CD4-positive, alpha-beta T cell (primary cell): Measurements from ENCODE around the gene MCTP1. TPM values are rescaled to one million over a fixed set of nuclear protein-coding genes. Genes with fewer than 3 reads are reported as not detected.

Experiments used
- ATAC-seq: fragments of 200-7000 bp; cut with Tn5 transposase; one replicate; pipeline ENCODE4 v1.10.0; 2022; ENCODE audit warnings: mild to moderate bottlenecking; ENCODE audit not compliant: poor library complexity
- CTCF ChIA-PET: fragments of 350-600 bp; sonication (Branson Sonifier 250); formaldehyde crosslinking; loops from one replicate; lab custom pipeline; 2021; ENCODE audit warnings: antibody characterized with exemption, inconsistent platforms; lab: Charles Lee
- POLR2A ChIA-PET: fragments of 350-600 bp; sonication (Branson Sonifier 250); formaldehyde crosslinking; loops from one replicate; lab custom pipeline; 2021; ENCODE audit warnings: antibody characterized with exemption, inconsistent platforms; lab: Charles Lee
- DNase-seq, 14 experiments: peaks; one replicate each; pipeline ENCODE4 v3.0.0-alpha.2; 2013 to 2020; ENCODE audit warnings: mixed read lengths in 2 of 14
- H3K27ac ChIP-seq, 2 donors: one replicate each; pipeline versions ENCODE4 v1.5.1 to v1.7.0; 2013; ENCODE audit warnings: low read length in 2 of 2, low read depth in 1 of 2, mild to moderate bottlenecking in 1 of 2
- H3K27me3 ChIP-seq, 2 experiments: 1 replicate in 1 of 2; 2 replicates in 1 of 2; pipeline versions ENCODE4 v1.6.1 to v1.7.0; 2013; ENCODE audit warnings: low read length in 2 of 2, control low read depth in 1 of 2, mild to moderate bottlenecking in 1 of 2, moderate library complexity in 1 of 2; ENCODE audit not compliant: insufficient read depth in 2 of 2, control insufficient read depth in 1 of 2
- H3K36me3 ChIP-seq: one replicate; pipeline ENCODE4 v1.6.1; 2013; ENCODE audit warnings: low read length, control low read depth; ENCODE audit not compliant: insufficient read depth
- H3K4me1 ChIP-seq: one replicate; pipeline ENCODE4 v1.6.1; 2013; ENCODE audit warnings: low read length, control low read depth; ENCODE audit not compliant: insufficient read depth
- H3K4me3 ChIP-seq: one replicate; pipeline ENCODE4 v1.5.1; 2013; ENCODE audit warnings: mild to moderate bottlenecking, low read length, moderate library complexity
- H3K9me3 ChIP-seq, 2 experiments: 1 replicate in 1 of 2; 2 replicates in 1 of 2; pipeline versions ENCODE4 v1.6.1 to v1.7.0; 2013; ENCODE audit warnings: low read length in 2 of 2, mild to moderate bottlenecking in 2 of 2, control low read depth in 1 of 2, moderate library complexity in 1 of 2; ENCODE audit not compliant: control insufficient read depth in 1 of 2, insufficient read depth in 1 of 2
- H3K27ac Mint-ChIP-seq: one replicate; pipeline ENCODE4 v1.8.0; 2020; ENCODE audit warnings: mixed read lengths
- H3K27me3 Mint-ChIP-seq: one replicate; pipeline ENCODE4 v1.8.0; 2021; ENCODE audit warnings: mixed read lengths
- H3K36me3 Mint-ChIP-seq: one replicate; pipeline ENCODE4 v1.8.0; 2021; ENCODE audit warnings: low read depth, mixed read lengths
- H3K4me1 Mint-ChIP-seq: one replicate; pipeline ENCODE4 v1.8.0; 2021; ENCODE audit warnings: low read depth, mixed read lengths
- H3K4me3 Mint-ChIP-seq: one replicate; pipeline ENCODE4 v1.8.0; 2020; ENCODE audit warnings: mild to moderate bottlenecking, mixed read lengths
- H3K9me3 Mint-ChIP-seq: one replicate; pipeline ENCODE4 v1.8.0; 2020; ENCODE audit warnings: mixed read lengths
- CTCF ChIP-seq: fragments of 200-600 bp; IDR thresholded peaks from one replicate; pipeline ENCODE4 v1.8.0; 2022; ENCODE audit warnings: antibody characterized with exemption, mild to moderate bottlenecking
- intact Hi-C, 2 experiments: fragments of 100-400 bp; cut with DNase I in 1 of 2; cut with micrococcal nuclease in 1 of 2; formaldehyde crosslinking; loops; one replicate each; pipeline versions ENCODE4 v1.15.1 to v1.9.0; 2023 to 2025; cut with DNase I, micrococcal nuclease
- total RNA-seq, 174 experiments: library from RNA in 2 of 174; stranded (reverse) in 2 of 174; gene quantifications; one replicate each; pipeline ENCODE4 v1.2.3 and lab custom pipeline; 2021 to 2026

MCTP1 gene
- total RNA-seq, 2 experiments from 2014 or later, result 2.1 to 2.7 TPM

GRCh38 chr5:95032801-95033200 is 252.1 kb downstream of the MCTP1 start:
- TF ChIP-seq CTCF, result no peak
- H3K4me3 ChIP-seq, result no peak overlapping the region
- Mint-ChIP-seq H3K4me1 (peaks cover 4% of the 10 kb centered on the region), H3K4me3 (no peak overlapping the region), H3K36me3 (no peaks in the 10 kb centered on the region), H3K9me3 (peaks cover 5% of the 10 kb centered on the region), H3K27me3 (no peaks in the 10 kb centered on the region), H3K27ac (no peak overlapping the region)
- ATAC-seq (no peak), DNase-seq (no peak)
- POLR2A ChIA-PET, result no interaction called here
- no peaks in the 10 kb centered on the region for H3K27me3 ChIP-seq
- H3K36me3 ChIP-seq, result no peaks in the 10 kb centered on the region
- intact Hi-C loops, result no loop called here
- no peak overlapping the region for H3K27ac ChIP-seq
- CTCF ChIA-PET, result no interaction called here
- no peaks in the 10 kb centered on the region for H3K9me3 ChIP-seq
- no peaks in the 10 kb centered on the region for H3K4me1 ChIP-seq

- intact Hi-C loops, result no loop called here
- Mint-ChIP-seq H3K9me3 (peaks cover 5% of the 10 kb centered on the region), H3K27ac (no peak overlapping the region)
These were observed 255.1 kb downstream of the MCTP1 start for GRCh38 chr5:95029569-95030366.

GRCh38 chr5:95027775-95028174 is 257.1 kb downstream of the MCTP1 start:
- H3K9me3 Mint-ChIP-seq, result peaks cover 5% of the 10 kb centered on the region
- no peak overlapping the region for H3K27ac ChIP-seq
- ATAC-seq, result no peak
- ChIA-PET CTCF (no interaction called here), POLR2A (no interaction called here)
- H3K4me3 ChIP-seq, result no peak overlapping the region
- peaks cover 13% of the 10 kb centered on the region for H3K4me1 Mint-ChIP-seq
- no peak for TF ChIP-seq CTCF
- H3K27me3 ChIP-seq, result no peaks in the 10 kb centered on the region
- no peak overlapping the region for H3K4me3 Mint-ChIP-seq
- no peaks in the 10 kb centered on the region for H3K36me3 ChIP-seq
- no peaks in the 10 kb centered on the region for H3K4me1 ChIP-seq
- intact Hi-C loops, result no loop called here
- no peaks in the 10 kb centered on the region for H3K27me3 Mint-ChIP-seq
- H3K27ac Mint-ChIP-seq, result no peak overlapping the region
- no peaks in the 10 kb centered on the region for H3K36me3 Mint-ChIP-seq
- DNase-seq, result no peak
- H3K9me3 ChIP-seq, result no peaks in the 10 kb centered on the region

More at GRCh38 chr5:95029569-95030366, 255.1 kb downstream of the MCTP1 start:
- no peaks in the 10 kb centered on the region for H3K36me3 Mint-ChIP-seq
- peaks cover 13% of the 10 kb centered on the region for H3K4me1 Mint-ChIP-seq
- H3K27ac ChIP-seq, result no peak overlapping the region
- POLR2A ChIA-PET, result interaction anchor here (0.9 kb wide), 1 partner anchor 17 kb away, joined by 3 read pairs; no protein-coding TSS in a partner anchor
- no peak for ATAC-seq
- H3K4me3 ChIP-seq, result no peak overlapping the region
- peak in 2 of 14 experiments; percentile 44 to 50 for DNase-seq
- H3K27me3 Mint-ChIP-seq, result no peaks in the 10 kb centered on the region
- CTCF ChIA-PET, result no interaction called here
- no peaks in the 10 kb centered on the region for H3K27me3 ChIP-seq
- H3K4me3 Mint-ChIP-seq, result no peak overlapping the region
- H3K36me3 ChIP-seq, result no peaks in the 10 kb centered on the region
- no peaks in the 10 kb centered on the region for H3K4me1 ChIP-seq
- H3K9me3 ChIP-seq, result no peaks in the 10 kb centered on the region
- TF ChIP-seq CTCF, result no peak
